CD4-positive, alpha-beta T cell (primary cell): ENCODE data around the gene SLC44A5. TPM values are rescaled to one million over a fixed set of nuclear protein-coding genes. Genes with fewer than 3 reads are reported as not detected.

ENCODE experiments used
- ATAC-seq: fragments of 200-7000 bp; cut with Tn5 transposase; one replicate; pipeline ENCODE4 v1.10.0; 2022; ENCODE audit warnings: mild to moderate bottlenecking; ENCODE audit not compliant: poor library complexity
- CTCF ChIA-PET: fragments of 350-600 bp; sonication (Branson Sonifier 250); formaldehyde crosslinking; loops from one replicate; lab custom pipeline; 2021; ENCODE audit warnings: antibody characterized with exemption, inconsistent platforms; lab: Charles Lee
- POLR2A ChIA-PET: fragments of 350-600 bp; sonication (Branson Sonifier 250); formaldehyde crosslinking; loops from one replicate; lab custom pipeline; 2021; ENCODE audit warnings: antibody characterized with exemption, inconsistent platforms; lab: Charles Lee
- DNase-seq, 14 experiments: peaks; one replicate each; pipeline ENCODE4 v3.0.0-alpha.2; 2013 to 2020; ENCODE audit warnings: mixed read lengths in 2 of 14
- H3K27ac ChIP-seq, 2 donors: one replicate each; pipeline versions ENCODE4 v1.5.1 to v1.7.0; 2013; ENCODE audit warnings: low read length in 2 of 2, low read depth in 1 of 2, mild to moderate bottlenecking in 1 of 2
- H3K27me3 ChIP-seq, 2 experiments: 1 replicate in 1 of 2; 2 replicates in 1 of 2; pipeline versions ENCODE4 v1.6.1 to v1.7.0; 2013; ENCODE audit warnings: low read length in 2 of 2, control low read depth in 1 of 2, mild to moderate bottlenecking in 1 of 2, moderate library complexity in 1 of 2; ENCODE audit not compliant: insufficient read depth in 2 of 2, control insufficient read depth in 1 of 2
- H3K36me3 ChIP-seq: one replicate; pipeline ENCODE4 v1.6.1; 2013; ENCODE audit warnings: low read length, control low read depth; ENCODE audit not compliant: insufficient read depth
- H3K4me1 ChIP-seq: one replicate; pipeline ENCODE4 v1.6.1; 2013; ENCODE audit warnings: low read length, control low read depth; ENCODE audit not compliant: insufficient read depth
- H3K4me3 ChIP-seq: one replicate; pipeline ENCODE4 v1.5.1; 2013; ENCODE audit warnings: mild to moderate bottlenecking, low read length, moderate library complexity
- H3K9me3 ChIP-seq, 2 experiments: 1 replicate in 1 of 2; 2 replicates in 1 of 2; pipeline versions ENCODE4 v1.6.1 to v1.7.0; 2013; ENCODE audit warnings: low read length in 2 of 2, mild to moderate bottlenecking in 2 of 2, control low read depth in 1 of 2, moderate library complexity in 1 of 2; ENCODE audit not compliant: control insufficient read depth in 1 of 2, insufficient read depth in 1 of 2
- H3K27ac Mint-ChIP-seq: one replicate; pipeline ENCODE4 v1.8.0; 2020; ENCODE audit warnings: mixed read lengths
- H3K27me3 Mint-ChIP-seq: one replicate; pipeline ENCODE4 v1.8.0; 2021; ENCODE audit warnings: mixed read lengths
- H3K36me3 Mint-ChIP-seq: one replicate; pipeline ENCODE4 v1.8.0; 2021; ENCODE audit warnings: low read depth, mixed read lengths
- H3K4me1 Mint-ChIP-seq: one replicate; pipeline ENCODE4 v1.8.0; 2021; ENCODE audit warnings: low read depth, mixed read lengths
- H3K4me3 Mint-ChIP-seq: one replicate; pipeline ENCODE4 v1.8.0; 2020; ENCODE audit warnings: mild to moderate bottlenecking, mixed read lengths
- H3K9me3 Mint-ChIP-seq: one replicate; pipeline ENCODE4 v1.8.0; 2020; ENCODE audit warnings: mixed read lengths
- CTCF ChIP-seq: fragments of 200-600 bp; IDR thresholded peaks from one replicate; pipeline ENCODE4 v1.8.0; 2022; ENCODE audit warnings: antibody characterized with exemption, mild to moderate bottlenecking
- intact Hi-C, 2 experiments: fragments of 100-400 bp; cut with DNase I in 1 of 2; cut with micrococcal nuclease in 1 of 2; formaldehyde crosslinking; loops; one replicate each; pipeline versions ENCODE4 v1.15.1 to v1.9.0; 2023 to 2025; cut with DNase I, micrococcal nuclease
- total RNA-seq, 174 experiments: library from RNA in 2 of 174; stranded (reverse) in 2 of 174; gene quantifications; one replicate each; pipeline ENCODE4 v1.2.3 and lab custom pipeline; 2021 to 2026

SLC44A5 gene
- total RNA-seq, 2 experiments from 2014 or later: not detected

- Mint-ChIP-seq H3K4me3 (no peak overlapping the region), H3K27me3 (no peaks in the 10 kb centered on the region), H3K27ac (no peak overlapping the region), H3K9me3 (no peaks in the 10 kb centered on the region), H3K4me1 (no peaks in the 10 kb centered on the region), H3K36me3 (no peaks in the 10 kb centered on the region)
- H3K4me3 ChIP-seq: no peak overlapping the region
- intact Hi-C loops: no loop called here
- H3K4me1 ChIP-seq: no peaks in the 10 kb centered on the region
- ATAC-seq (no peak), DNase-seq (no peak)
- no peak for TF ChIP-seq CTCF
- H3K27ac ChIP-seq: no peak overlapping the region
- no peaks in the 10 kb centered on the region for H3K9me3 ChIP-seq
- ChIA-PET POLR2A (no interaction called here), CTCF (no interaction called here)
- no peaks in the 10 kb centered on the region for H3K27me3 ChIP-seq
- no peaks in the 10 kb centered on the region for H3K36me3 ChIP-seq
Observed at GRCh38 chr1:75440274-75440673, 170.6 kb downstream of the SLC44A5 start.

- ChIA-PET POLR2A (no interaction called here), CTCF (no interaction called here)
- Histone ChIP-seq H3K4me1 (no peaks in the 10 kb centered on the region), H3K27me3 (no peaks in the 10 kb centered on the region), H3K36me3 (no peaks in the 10 kb centered on the region), H3K27ac (no peak overlapping the region), H3K4me3 (no peak overlapping the region), H3K9me3 (no peaks in the 10 kb centered on the region)
- DNase-seq (no peak), ATAC-seq (no peak)
- H3K27ac Mint-ChIP-seq: no peak overlapping the region
- TF ChIP-seq CTCF: no peak
- H3K4me3 Mint-ChIP-seq: no peak overlapping the region
- H3K9me3 Mint-ChIP-seq: no peaks in the 10 kb centered on the region
- no peaks in the 10 kb centered on the region for H3K36me3 Mint-ChIP-seq
- intact Hi-C loops: no loop called here
- H3K27me3 Mint-ChIP-seq: no peaks in the 10 kb centered on the region
- no peaks in the 10 kb centered on the region for H3K4me1 Mint-ChIP-seq
Observed at GRCh38 chr1:75438355-75438754, 172.6 kb downstream of the SLC44A5 start.

DNA sequence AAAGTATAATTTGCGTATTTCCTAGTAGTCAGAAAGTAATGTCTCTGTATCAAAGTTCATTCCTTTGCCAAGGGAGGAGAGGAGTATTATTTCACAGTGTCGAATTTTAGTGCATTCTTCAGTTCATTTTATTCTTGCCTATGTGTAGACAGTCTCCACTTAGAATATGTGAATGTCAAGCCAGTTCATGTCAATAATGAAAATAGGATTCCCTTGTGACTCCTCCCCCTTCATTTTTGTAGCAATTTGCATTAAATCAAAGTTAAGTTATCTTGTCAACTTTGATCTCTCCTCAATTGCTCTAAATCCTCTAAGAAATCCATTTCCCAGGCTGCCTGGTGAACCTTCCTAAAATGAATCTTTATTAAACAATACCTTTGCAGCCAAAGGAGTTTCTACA lies 179.1 kb downstream of the SLC44A5 start:
- Mint-ChIP-seq H3K27me3 (no peaks in the 10 kb centered on the region), H3K4me3 (no peak overlapping the region), H3K36me3 (no peaks in the 10 kb centered on the region), H3K4me1 (no peaks in the 10 kb centered on the region), H3K27ac (no peak overlapping the region), H3K9me3 (no peaks in the 10 kb centered on the region)
- DNase-seq (no peak), ATAC-seq (no peak)
- no peak overlapping the region for H3K27ac ChIP-seq
- H3K9me3 ChIP-seq: peaks cover 0 to 1% of the 10 kb centered on the region in 2 experiments
- POLR2A ChIA-PET: no interaction called here
- no peaks in the 10 kb centered on the region for H3K36me3 ChIP-seq
- intact Hi-C loops: no loop called here
- TF ChIP-seq CTCF: no peak
- H3K4me1 ChIP-seq: no peaks in the 10 kb centered on the region
- H3K27me3 ChIP-seq: no peaks in the 10 kb centered on the region
- CTCF ChIA-PET: no interaction called here
- no peak overlapping the region for H3K4me3 ChIP-seq
